HepG2 (cell line): ENCODE results near the gene TANC1. TPM values are rescaled to one million over a fixed set of nuclear protein-coding genes. Genes with fewer than 3 reads are reported as not detected.

Experiments used
- ATAC-seq: fragments of 200-7000 bp; cut with Tn5 transposase; 3 replicates; pipeline ENCODE4 v1.9.1; 2020; ENCODE audit warnings: mild to moderate bottlenecking, moderate library complexity
- BruUV-seq: library from RNA; stranded (reverse); fragments of 400-500 nt; replicated peaks from 2 replicates; lab custom pipeline; 2021; lab: Mats Ljungman, UMichigan
- CTCF ChIA-PET: fragments of 300-600 bp; formaldehyde crosslinking; extraction: SDS; loops from one replicate; lab custom pipeline; 2021; ENCODE audit warnings: low total read pairs, inconsistent platforms, low intra/inter-chr PET ratio; lab: Yijun Ruan, JAX
- POLR2A ChIA-PET: fragments of 350-600 bp; sonication (Branson Sonifier 250); formaldehyde crosslinking; loops from one replicate; lab custom pipeline; 2020; ENCODE audit warnings: antibody characterized with exemption, inconsistent platforms; lab: Yijun Ruan, JAX
- DNase-seq: peaks from one replicate; pipeline ENCODE4 v3.0.0-alpha.2; 2015; ENCODE audit warnings: low spot score
- FAIRE-seq: peaks from 3 replicates; lab custom pipeline; 2011; peaks lifted over from hg19 to GRCh38; lab: Jason Lieb, UNC
- H2AFZ ChIP-seq: one replicate; pipeline ENCODE4 v1.6.1; 2011; ENCODE audit warnings: low read length, inconsistent platforms
- H3K27ac ChIP-seq: fragments of 300-600 bp; 3 replicates; pipeline ENCODE4 v1.8.0; 2011; ENCODE audit warnings: mixed run types, mild to moderate bottlenecking, mixed read lengths, low read length, inconsistent platforms; ENCODE audit not compliant: insufficient read depth; ENCODE audit errors: extremely low read length
- H3K27me3 ChIP-seq, 2 experiments: fragments of 200-600 bp in 1 of 2; 2 replicates in 1 of 2; 3 replicates in 1 of 2; pipeline versions ENCODE4 v1.6.0 to v1.8.0; 2011; ENCODE audit warnings: low read length in 2 of 2, mild to moderate bottlenecking in 2 of 2, moderate library complexity in 2 of 2, inconsistent platforms in 1 of 2; ENCODE audit not compliant: insufficient read depth in 2 of 2, control insufficient read depth in 1 of 2
- H3K36me3 ChIP-seq, 2 experiments: fragments of 200-600 bp in 1 of 2; replicated peaks in 1 of 2; 2 replicates in 1 of 2; 3 replicates in 1 of 2; pipeline versions ENCODE4 v1.5.1 to v1.8.0; 2011; ENCODE audit warnings: low read length in 2 of 2, inconsistent platforms in 1 of 2; ENCODE audit not compliant: insufficient read depth in 2 of 2, control insufficient read depth in 1 of 2
- H3K4me1 ChIP-seq: 2 replicates; pipeline ENCODE4 v1.5.1; 2012; ENCODE audit warnings: low read length, inconsistent platforms; ENCODE audit not compliant: insufficient read depth
- H3K4me2 ChIP-seq: 2 replicates; pipeline ENCODE4 v1.6.0; 2011; ENCODE audit warnings: low read depth, low read length, inconsistent platforms
- H3K4me3 ChIP-seq, 3 experiments: fragments of 200-600 bp in 1 of 3; sonication (generic), shearing (Covaris generic) in 1 of 3; replicated peaks in 1 of 3; 2 replicates each; pipeline ENCODE4 v1.5.1; 2011 to 2016; ENCODE audit warnings: low read length in 3 of 3, inconsistent platforms in 2 of 3, low read depth in 2 of 3, mild to moderate bottlenecking in 2 of 3, control low read depth in 1 of 3, mixed read lengths in 1 of 3; ENCODE audit not compliant: insufficient read depth in 1 of 3
- H3K79me2 ChIP-seq: one replicate; pipeline ENCODE4 v1.6.1; 2011; ENCODE audit warnings: low read length, inconsistent platforms; ENCODE audit not compliant: insufficient read depth
- H3K9ac ChIP-seq: 2 replicates; pipeline ENCODE4 v1.6.0; 2011; ENCODE audit warnings: mild to moderate bottlenecking, low read depth, low read length, inconsistent platforms; ENCODE audit not compliant: insufficient read depth
- H3K9me3 ChIP-seq: 2 replicates; pipeline ENCODE4 v1.5.1; 2012; ENCODE audit warnings: mild to moderate bottlenecking, low read length
- H4K20me1 ChIP-seq: 2 replicates; pipeline ENCODE4 v1.6.0; 2011; ENCODE audit warnings: inconsistent platforms, mild to moderate bottlenecking, low read length, moderate library complexity; ENCODE audit not compliant: insufficient read depth
- DR1 ChIP-seq: sonication (generic); formaldehyde crosslinking; IDR thresholded peaks from 2 replicates; pipeline ENCODE4 v1.8.0; 2021; ENCODE audit warnings: mild to moderate bottlenecking, missing genetic modification reagents, inconsistent platforms
- HDAC2 ChIP-seq: sonication (generic); formaldehyde crosslinking; IDR thresholded peaks from 2 replicates; pipeline ENCODE4 v1.4.0; 2020; ENCODE audit warnings: missing genetic modification reagents
- HOXA7 ChIP-seq: sonication (generic); formaldehyde crosslinking; IDR thresholded peaks from 2 replicates; pipeline ENCODE4 v1.8.1; 2022; ENCODE audit warnings: mild to moderate bottlenecking, missing genetic modification reagents, moderate library complexity
- PHF21A ChIP-seq: sonication (generic); formaldehyde crosslinking; IDR thresholded peaks from 2 replicates; pipeline ENCODE4 v1.5.0; 2020; ENCODE audit warnings: mild to moderate bottlenecking, missing genetic modification reagents
- SIX1 ChIP-seq: sonication (generic); formaldehyde crosslinking; IDR thresholded peaks from 2 replicates; pipeline ENCODE4 v1.4.0; 2020; ENCODE audit warnings: missing genetic modification reagents, borderline replicate concordance
- ZBTB4 ChIP-seq: sonication (generic); formaldehyde crosslinking; IDR thresholded peaks from 2 replicates; pipeline ENCODE4 v1.4.0; 2020; ENCODE audit warnings: missing genetic modification reagents, mild to moderate bottlenecking, borderline replicate concordance
- ZNF17 ChIP-seq: sonication (generic); formaldehyde crosslinking; IDR thresholded peaks from 2 replicates; pipeline ENCODE4 v1.5.0; 2020; ENCODE audit warnings: mild to moderate bottlenecking, missing genetic modification reagents
- ZNF468 ChIP-seq: sonication (generic); formaldehyde crosslinking; IDR thresholded peaks from 2 replicates; pipeline ENCODE4 v1.8.0; 2022; ENCODE audit warnings: mild to moderate bottlenecking, moderate library complexity, missing genetic modification reagents
- ZNF547 ChIP-seq: sonication (generic); formaldehyde crosslinking; IDR thresholded peaks from 2 replicates; pipeline ENCODE4 v1.5.1; 2020; ENCODE audit warnings: mild to moderate bottlenecking, missing genetic modification reagents
- ZNF766 ChIP-seq: sonication (generic); formaldehyde crosslinking; IDR thresholded peaks from 2 replicates; pipeline ENCODE4 v1.5.0; 2020; ENCODE audit warnings: missing genetic modification reagents, borderline replicate concordance
- WGBS: methylation state at CpG from one replicate; pipeline ENCODE4 v1.1.6; 2017; ENCODE audit warnings: low lambda C conversion rate; 5-methylcytosine and 5-hydroxymethylcytosine counted together
- in situ Hi-C: cut with HindIII; loops from 2 replicates; pipeline ENCODE4 v1.10.0; 2017; ENCODE audit warnings: low pct_unique_long_range_greater_than_20kb; ENCODE audit not compliant: extremely low pct_ligation_motif_present
- intact Hi-C: fragments of 100-400 bp; cut with micrococcal nuclease; formaldehyde crosslinking; loops from one replicate; pipeline ENCODE4 v1.10.0; 2022; ENCODE audit not compliant: unreplicated experiment
- polyA plus RNA-seq, 8 experiments: library from polyadenylated mRNA; depleted of rRNA in 3 of 8; stranded (reverse) in 7 of 8; unstranded in 1 of 8; fragments of >200 nt; fragmentation: Illumina TruSeq in 4 of 8; extraction: Trizol in 4 of 8; gene quantifications; 2 replicates each; pipeline versions ENCODE4 v1.2.1 to v1.2.3, GENCODE V29; 2011 to 2016; ENCODE audit warnings: low read depth in 4 of 8, missing spikeins in 1 of 8, mixed read lengths in 1 of 8; ENCODE audit not compliant: insufficient read depth in 1 of 8
- total RNA-seq, 5 experiments: library from RNA; depleted of rRNA; stranded (reverse); fragments of >200 nt; fragmentation: Illumina TruSeq; extraction: Trizol; gene quantifications; 2 replicates each; pipeline ENCODE4 v1.2.3, GENCODE V29; 2016; ENCODE audit warnings: low read depth in 1 of 5
- TF ChIP-seq, protein P1 (sequence below): sonication (generic); formaldehyde crosslinking; IDR thresholded peaks from 2 replicates; pipeline ENCODE4 v1.5.1; 2020; ENCODE audit warnings: missing genetic modification reagents, mild to moderate bottlenecking, borderline replicate concordance
- TF ChIP-seq, protein P2 (sequence below): sonication (generic); formaldehyde crosslinking; IDR thresholded peaks from 2 replicates; pipeline ENCODE4 v1.4.0; 2020; ENCODE audit warnings: missing genetic modification reagents
- TF ChIP-seq, protein P3 (sequence below): sonication (generic); formaldehyde crosslinking; conservative IDR thresholded peaks from 2 replicates; pipeline ENCODE4 v1.5.0; 2020; ENCODE audit warnings: missing genetic modification reagents

TANC1 gene
- total and polyA plus RNA-seq, 2 of the 13 experiments (the other 11 are each of a cell fraction or from before 2014, with no cell fraction given): 2.3 to 5.6 TPM

GRCh38 chr2:159128191-159128590 lies 159.8 kb downstream of the TANC1 start:
- POLR2A ChIA-PET: no interaction called here
- TF ChIP-seq ZNF766 (no peak), SIX1 (CRISPR knock-in tag) (no peak)
- TF ChIP-seq, protein P1, sequence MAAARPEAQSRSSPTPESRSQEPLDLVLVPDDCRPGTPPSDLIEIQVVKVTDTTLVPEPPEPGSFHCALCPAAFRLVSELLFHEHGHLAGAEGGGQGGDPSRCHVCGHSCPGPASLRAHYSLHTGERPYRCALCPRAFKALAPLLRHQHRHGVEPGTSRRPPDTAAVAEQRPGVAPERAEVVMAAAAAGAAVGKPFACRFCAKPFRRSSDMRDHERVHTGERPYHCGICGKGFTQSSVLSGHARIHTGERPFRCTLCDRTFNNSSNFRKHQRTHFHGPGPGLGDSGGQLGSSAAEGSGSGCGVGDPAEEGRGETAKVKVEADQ: no peak
- TF ChIP-seq, all 625 proteins: peak for 0
- no peak overlapping the region for H2AFZ ChIP-seq
- BruUV-seq: no TSS peak
- no peak overlapping the region for H3K4me2 ChIP-seq
- 25% methylated on average over 1 of the region's 1 CpG for WGBS
- in situ Hi-C loops: no loop called here
- no peak overlapping the region for H3K27ac ChIP-seq
- CTCF ChIA-PET: no interaction called here
- H3K9me3 ChIP-seq: no peaks in the 10 kb centered on the region
- peaks cover 11% of the 10 kb centered on the region for H3K4me1 ChIP-seq
- H3K9ac ChIP-seq: no peak overlapping the region
- ATAC-seq (no peak), DNase-seq (no peak), FAIRE-seq (no peak)
- intact Hi-C loops: no loop called here
- no peaks in the 10 kb centered on the region for H4K20me1 ChIP-seq
- H3K27me3 ChIP-seq: no peaks in the 10 kb centered on the region
- H3K4me3 ChIP-seq: no peak overlapping the region
- H3K79me2 ChIP-seq: no peaks in the 10 kb centered on the region
- H3K36me3 ChIP-seq: no peaks in the 10 kb centered on the region

DNA sequence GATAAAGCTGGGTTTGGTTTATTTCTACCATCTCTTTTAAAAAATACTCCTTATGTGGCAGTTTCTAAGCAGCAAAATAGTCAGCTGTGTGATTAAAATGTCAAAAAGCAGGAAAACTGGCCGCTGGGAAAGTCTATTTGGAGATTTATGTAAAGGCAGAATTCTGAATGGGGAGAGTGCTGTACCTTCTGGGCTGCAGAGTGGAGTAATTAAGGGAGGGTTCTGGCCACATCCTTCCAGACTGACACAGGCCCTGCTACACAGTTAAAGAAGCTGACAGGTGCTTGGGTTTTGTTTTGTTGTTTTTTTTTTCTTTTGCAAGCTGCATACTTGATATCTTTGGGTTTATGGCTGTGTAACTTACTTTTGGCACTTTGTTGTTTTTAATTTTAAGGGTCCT lies 160.8 kb downstream of the TANC1 start:
- H3K4me3 ChIP-seq: no peak overlapping the region
- no peak for FAIRE-seq
- no peak overlapping the region for H2AFZ ChIP-seq
- no peaks in the 10 kb centered on the region for H3K36me3 ChIP-seq
- H3K4me1 ChIP-seq: peaks cover 8% of the 10 kb centered on the region
- H3K9ac ChIP-seq: no peak overlapping the region
- no peak overlapping the region for H3K27ac ChIP-seq
- BruUV-seq: no TSS peak
- intact Hi-C loops: no loop called here
- no peak for DNase-seq
- H3K4me2 ChIP-seq: no peak overlapping the region
- no peaks in the 10 kb centered on the region for H3K27me3 ChIP-seq
- H4K20me1 ChIP-seq: no peaks in the 10 kb centered on the region
- no peak for ATAC-seq
- no peaks in the 10 kb centered on the region for H3K79me2 ChIP-seq
- no peaks in the 10 kb centered on the region for H3K9me3 ChIP-seq
- POLR2A ChIA-PET: no interaction called here
- CTCF ChIA-PET: no interaction called here
- 24% methylated on average over 1 of the region's 1 CpG for WGBS
- in situ Hi-C loops: no loop called here
- TF ChIP-seq, protein P2, sequence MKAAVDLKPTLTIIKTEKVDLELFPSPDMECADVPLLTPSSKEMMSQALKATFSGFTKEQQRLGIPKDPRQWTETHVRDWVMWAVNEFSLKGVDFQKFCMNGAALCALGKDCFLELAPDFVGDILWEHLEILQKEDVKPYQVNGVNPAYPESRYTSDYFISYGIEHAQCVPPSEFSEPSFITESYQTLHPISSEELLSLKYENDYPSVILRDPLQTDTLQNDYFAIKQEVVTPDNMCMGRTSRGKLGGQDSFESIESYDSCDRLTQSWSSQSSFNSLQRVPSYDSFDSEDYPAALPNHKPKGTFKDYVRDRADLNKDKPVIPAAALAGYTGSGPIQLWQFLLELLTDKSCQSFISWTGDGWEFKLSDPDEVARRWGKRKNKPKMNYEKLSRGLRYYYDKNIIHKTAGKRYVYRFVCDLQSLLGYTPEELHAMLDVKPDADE (CRISPR knock-in tag): no peak
- no peak for TF ChIP-seq ZNF547 (CRISPR knock-in tag)
- TF ChIP-seq, protein P3, sequence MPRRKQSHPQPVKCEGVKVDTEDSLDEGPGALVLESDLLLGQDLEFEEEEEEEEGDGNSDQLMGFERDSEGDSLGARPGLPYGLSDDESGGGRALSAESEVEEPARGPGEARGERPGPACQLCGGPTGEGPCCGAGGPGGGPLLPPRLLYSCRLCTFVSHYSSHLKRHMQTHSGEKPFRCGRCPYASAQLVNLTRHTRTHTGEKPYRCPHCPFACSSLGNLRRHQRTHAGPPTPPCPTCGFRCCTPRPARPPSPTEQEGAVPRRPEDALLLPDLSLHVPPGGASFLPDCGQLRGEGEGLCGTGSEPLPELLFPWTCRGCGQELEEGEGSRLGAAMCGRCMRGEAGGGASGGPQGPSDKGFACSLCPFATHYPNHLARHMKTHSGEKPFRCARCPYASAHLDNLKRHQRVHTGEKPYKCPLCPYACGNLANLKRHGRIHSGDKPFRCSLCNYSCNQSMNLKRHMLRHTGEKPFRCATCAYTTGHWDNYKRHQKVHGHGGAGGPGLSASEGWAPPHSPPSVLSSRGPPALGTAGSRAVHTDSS (CRISPR knock-in tag): no peak
- TF ChIP-seq ZNF468 (CRISPR knock-in tag): no peak
- TF ChIP-seq HOXA7: no peak
- TF ChIP-seq ZNF17: no peak
- TF ChIP-seq PHF21A (CRISPR knock-in tag): no peak
- no peak for TF ChIP-seq ZBTB4
- no peak for TF ChIP-seq HDAC2
- TF ChIP-seq DR1: no peak
